DOHH2 (cell line): Measurements from ENCODE around the gene KCNG4.
"Not testable (repeated sequence)": the region's sequence is repeated elsewhere in the genome, so short reads cannot be mapped to it uniquely, and the experiment has no call there.

Experiments used
- H3F3A ChIP-seq: fragments of 200-600 bp; sonication (generic), shearing (Covaris generic); 2 replicates; pipeline ENCODE4 v1.6.0; 2016; ENCODE audit warnings: antibody characterized with exemption, mild to moderate bottlenecking; ENCODE audit not compliant: control insufficient read depth, insufficient read depth
- H3K27ac ChIP-seq: fragments of 200-600 bp; sonication (generic); 2 replicates; pipeline ENCODE4 v1.5.1; 2014; ENCODE audit warnings: low read depth, mild to moderate bottlenecking, low read length, moderate library complexity
- H3K27me3 ChIP-seq: fragments of 200-600 bp; sonication (generic); 2 replicates; pipeline ENCODE4 v1.6.1; 2014; ENCODE audit warnings: mild to moderate bottlenecking, low read length, mixed read lengths; ENCODE audit not compliant: control insufficient read depth
- H3K36me3 ChIP-seq: fragments of 200-600 bp; sonication (generic); 2 replicates; pipeline ENCODE4 v1.6.1; 2014; ENCODE audit warnings: mild to moderate bottlenecking, low read length, moderate library complexity, mixed read lengths; ENCODE audit not compliant: control insufficient read depth
- H3K4me1 ChIP-seq: fragments of 200-600 bp; sonication (generic); 2 replicates; pipeline ENCODE4 v1.6.1; 2014; ENCODE audit warnings: mild to moderate bottlenecking, low read length, mixed read lengths; ENCODE audit not compliant: control insufficient read depth
- H3K4me2 ChIP-seq: fragments of 200-600 bp; sonication (generic); 2 replicates; pipeline ENCODE4 v1.6.0; 2014; ENCODE audit warnings: mild to moderate bottlenecking, low read length, moderate library complexity
- H3K4me3 ChIP-seq: fragments of 200-600 bp; sonication (generic); 2 replicates; pipeline ENCODE4 v1.5.1; 2014; ENCODE audit warnings: mild to moderate bottlenecking, low read length, mixed read lengths
- H3K79me2 ChIP-seq: fragments of 200-600 bp; sonication (generic); 2 replicates; pipeline ENCODE4 v1.6.1; 2014; ENCODE audit warnings: mild to moderate bottlenecking, low read length, mixed read lengths; ENCODE audit not compliant: control insufficient read depth
- H3K9me2 ChIP-seq: fragments of 200-600 bp; sonication (generic); replicated peaks from 2 replicates; pipeline ENCODE4 v1.6.1; 2014; ENCODE audit warnings: mild to moderate bottlenecking, low read length, mixed read lengths; ENCODE audit not compliant: control insufficient read depth
- H3K9me3 ChIP-seq: fragments of 200-600 bp; sonication (generic); 2 replicates; pipeline ENCODE4 v1.6.1; 2014; ENCODE audit warnings: antibody characterized with exemption, low read length, mixed read lengths; ENCODE audit not compliant: control insufficient read depth, insufficient read depth
- H4K20me1 ChIP-seq: fragments of 200-600 bp; sonication (generic); 2 replicates; pipeline ENCODE4 v1.6.0; 2014; ENCODE audit warnings: low read depth, mild to moderate bottlenecking, antibody characterized with exemption, low read length, moderate library complexity; ENCODE audit not compliant: control insufficient read depth, insufficient read depth
- EZH2phosphoT487 ChIP-seq: fragments of 200-600 bp; sonication (generic); IDR thresholded peaks from 2 replicates; pipeline ENCODE4 v1.6.1; 2017; ENCODE audit warnings: borderline replicate concordance, mild to moderate bottlenecking, antibody characterized with exemption, low read length, moderate library complexity, mixed read lengths
- TF ChIP-seq, protein P1 (sequence below): fragments of 200-600 bp; sonication (generic); IDR thresholded peaks from one replicate; pipeline ENCODE4 v1.5.1; 2014; ENCODE audit warnings: antibody characterized with exemption, mild to moderate bottlenecking, low read depth, low read length; ENCODE audit not compliant: poor library complexity, severe bottlenecking

The KCNG4 gene

GRCh38 chr16:84207251-84207650, 32.6 kb downstream of the KCNG4 start:
- TF ChIP-seq EZH2phosphoT487 = no peak
- TF ChIP-seq, protein P1, sequence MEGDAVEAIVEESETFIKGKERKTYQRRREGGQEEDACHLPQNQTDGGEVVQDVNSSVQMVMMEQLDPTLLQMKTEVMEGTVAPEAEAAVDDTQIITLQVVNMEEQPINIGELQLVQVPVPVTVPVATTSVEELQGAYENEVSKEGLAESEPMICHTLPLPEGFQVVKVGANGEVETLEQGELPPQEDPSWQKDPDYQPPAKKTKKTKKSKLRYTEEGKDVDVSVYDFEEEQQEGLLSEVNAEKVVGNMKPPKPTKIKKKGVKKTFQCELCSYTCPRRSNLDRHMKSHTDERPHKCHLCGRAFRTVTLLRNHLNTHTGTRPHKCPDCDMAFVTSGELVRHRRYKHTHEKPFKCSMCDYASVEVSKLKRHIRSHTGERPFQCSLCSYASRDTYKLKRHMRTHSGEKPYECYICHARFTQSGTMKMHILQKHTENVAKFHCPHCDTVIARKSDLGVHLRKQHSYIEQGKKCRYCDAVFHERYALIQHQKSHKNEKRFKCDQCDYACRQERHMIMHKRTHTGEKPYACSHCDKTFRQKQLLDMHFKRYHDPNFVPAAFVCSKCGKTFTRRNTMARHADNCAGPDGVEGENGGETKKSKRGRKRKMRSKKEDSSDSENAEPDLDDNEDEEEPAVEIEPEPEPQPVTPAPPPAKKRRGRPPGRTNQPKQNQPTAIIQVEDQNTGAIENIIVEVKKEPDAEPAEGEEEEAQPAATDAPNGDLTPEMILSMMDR = no peak
- H3K79me2 ChIP-seq = no peaks in the 10 kb centered on the region
- H3K27ac ChIP-seq = no peak overlapping the region
- H3K27me3 ChIP-seq = no peaks in the 10 kb centered on the region
- H3K36me3 ChIP-seq = no peaks in the 10 kb centered on the region
- H3K4me2 ChIP-seq = no peak overlapping the region
- no peaks in the 10 kb centered on the region for H3K9me3 ChIP-seq
- no peaks in the 10 kb centered on the region for H3K9me2 ChIP-seq
- H3K4me1 ChIP-seq = no peaks in the 10 kb centered on the region
- no peaks in the 10 kb centered on the region for H3F3A ChIP-seq
- H3K4me3 ChIP-seq = no peak overlapping the region
- H4K20me1 ChIP-seq = no peaks in the 10 kb centered on the region

- no peaks in the 10 kb centered on the region for H3K4me1 ChIP-seq
- H4K20me1 ChIP-seq = no peaks in the 10 kb centered on the region
- H3K9me2 ChIP-seq = no peaks in the 10 kb centered on the region
- H3K9me3 ChIP-seq = no peaks in the 10 kb centered on the region
- no peak overlapping the region for H3K27ac ChIP-seq
- H3F3A ChIP-seq = no peaks in the 10 kb centered on the region
- H3K36me3 ChIP-seq = no peaks in the 10 kb centered on the region
- TF ChIP-seq, protein P1 = no peak
- TF ChIP-seq EZH2phosphoT487 = no peak
- no peak overlapping the region for H3K4me2 ChIP-seq
- H3K79me2 ChIP-seq = no peaks in the 10 kb centered on the region
- no peak overlapping the region for H3K4me3 ChIP-seq
- no peaks in the 10 kb centered on the region for H3K27me3 ChIP-seq
These were observed 33.7 kb downstream of the KCNG4 start for GRCh38 chr16:84205976-84206691.

GRCh38 chr16:84205123-84205522, 34.7 kb downstream of the KCNG4 start:
- H3K9me2 ChIP-seq, H4K20me1 ChIP-seq, H3K4me1 ChIP-seq, H3K4me3 ChIP-seq, H3K79me2 ChIP-seq, H3K4me2 ChIP-seq, H3F3A ChIP-seq, H3K27me3 ChIP-seq, H3K36me3 ChIP-seq, H3K9me3 ChIP-seq, H3K27ac ChIP-seq: not testable (repeated sequence)

- not testable (repeated sequence) for H3K36me3 ChIP-seq, H4K20me1 ChIP-seq, H3F3A ChIP-seq, H3K4me2 ChIP-seq, H3K4me3 ChIP-seq, H3K9me3 ChIP-seq, H3K4me1 ChIP-seq, H3K27me3 ChIP-seq, H3K79me2 ChIP-seq, H3K27ac ChIP-seq, H3K9me2 ChIP-seq
These were observed 35.3 kb downstream of the KCNG4 start for GRCh38 chr16:84204551-84204950.
